ENCODE data around the gene APOBEC2.

DNA sequence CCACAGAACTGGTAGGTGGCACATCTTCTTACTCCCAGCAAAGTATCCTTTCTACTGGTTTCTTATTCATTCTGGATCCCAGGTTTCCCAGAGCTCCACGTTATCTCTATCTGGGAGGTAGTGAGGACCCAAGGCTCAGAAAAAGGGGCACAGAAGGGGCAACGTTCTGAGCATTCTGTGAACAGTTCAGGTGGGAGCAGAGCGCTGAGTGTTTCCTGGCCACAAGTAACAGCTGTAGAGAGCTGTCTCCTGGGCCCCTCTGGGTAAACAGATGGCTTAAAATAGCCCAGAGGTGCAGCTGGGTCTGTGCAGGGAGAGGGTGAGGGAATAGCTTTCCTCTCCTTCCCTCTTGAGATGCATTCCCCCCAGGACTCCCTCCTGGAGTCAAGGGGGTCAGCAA lies 2.1 kb downstream of the APOBEC2 start:
- TF ChIP-seq POLR2A (IDR thresholded peaks at IDR 0.05; ENCODE audit: low read length) = no peak
- no peak for TF ChIP-seq GATA1 (IDR thresholded peaks at IDR 0.05; ENCODE audit: low read depth, low read length)
